Smooth muscle cell (in vitro differentiated cells): ENCODE measurements around the gene MVB12B. TPM values are rescaled to one million over a fixed set of nuclear protein-coding genes. Genes with fewer than 3 reads are reported as not detected.

Source experiments
- DNase-seq: peaks from one replicate; lab custom pipeline; 2025; ENCODE audit not compliant: unreplicated experiment; lab: John Stamatoyannopoulos, UW
- H2AFZ ChIP-seq: fragments of 200-600 bp; sonication (generic); 2 replicates; pipeline ENCODE4 v1.6.0; 2016; ENCODE audit warnings: antibody characterized with exemption, low read depth, mild to moderate bottlenecking
- H3F3A ChIP-seq: fragments of 200-600 bp; sonication (generic); 2 replicates; pipeline ENCODE4 v1.6.0; 2017; ENCODE audit warnings: antibody characterized with exemption, low read depth
- H3K27ac ChIP-seq: fragments of 200-600 bp; sonication (generic); 2 replicates; pipeline ENCODE4 v1.5.1; 2016; ENCODE audit warnings: low read depth, mild to moderate bottlenecking
- H3K27me3 ChIP-seq: fragments of 200-600 bp; sonication (generic); 2 replicates; pipeline ENCODE4 v1.6.1; 2016; ENCODE audit warnings: low read depth, mild to moderate bottlenecking
- H3K36me3 ChIP-seq: fragments of 200-600 bp; sonication (generic); 2 replicates; pipeline ENCODE4 v1.5.1; 2016; ENCODE audit warnings: low read depth
- H3K4me1 ChIP-seq: fragments of 200-600 bp; sonication (generic); 2 replicates; pipeline ENCODE4 v1.5.1; 2016; ENCODE audit warnings: low read depth
- H3K4me2 ChIP-seq: fragments of 200-600 bp; sonication (generic); 2 replicates; pipeline ENCODE4 v1.6.0; 2016; ENCODE audit warnings: mild to moderate bottlenecking
- H3K4me3 ChIP-seq: fragments of 200-600 bp; sonication (generic); 2 replicates; pipeline ENCODE4 v1.5.1; 2016; ENCODE audit warnings: mild to moderate bottlenecking
- H3K79me2 ChIP-seq: fragments of 200-600 bp; sonication (generic); 2 replicates; pipeline ENCODE4 v1.6.0; 2016; ENCODE audit warnings: low read depth, mild to moderate bottlenecking
- H3K9ac ChIP-seq: fragments of 200-600 bp; sonication (generic); 2 replicates; pipeline ENCODE4 v1.6.0; 2016; ENCODE audit warnings: low read depth
- H3K9me3 ChIP-seq: fragments of 200-600 bp; sonication (generic); replicated peaks from 2 replicates; pipeline ENCODE4 v1.5.1; 2016; ENCODE audit warnings: low read depth
- H4K20me1 ChIP-seq: fragments of 200-600 bp; sonication (generic); 2 replicates; pipeline ENCODE4 v1.6.0; 2016; ENCODE audit warnings: low read depth
- WGBS: methylation state at CpG from one replicate; pipeline ENCODE4 v1.1.7; 2016; ENCODE audit warnings: low lambda C conversion rate; 5-methylcytosine and 5-hydroxymethylcytosine counted together
- polyA plus RNA-seq: library from polyadenylated mRNA; unstranded; fragments of >200 nt; fragmentation: Nextera tagmentation; extraction: Ambion mirVana; gene quantifications from 2 replicates; pipeline ENCODE4 v1.2.1, GENCODE V29; 2016
- total RNA-seq: library from RNA; depleted of rRNA; stranded (reverse); fragments of >200 nt; gene quantifications from 2 replicates; pipeline ENCODE4 v1.2.3, GENCODE V29; 2014
- TF ChIP-seq, protein P1 (sequence below): fragments of 200-600 bp; sonication (generic); IDR thresholded peaks from 2 replicates; pipeline ENCODE4 v1.5.1; 2017; ENCODE audit warnings: borderline replicate concordance, mild to moderate bottlenecking, antibody characterized with exemption; ENCODE audit not compliant: insufficient read depth, poor library complexity, severe bottlenecking

The MVB12B gene
- total and polyA plus RNA-seq, 2 experiments from 2014 or later = 4.3 to 5.4 TPM

DNA sequence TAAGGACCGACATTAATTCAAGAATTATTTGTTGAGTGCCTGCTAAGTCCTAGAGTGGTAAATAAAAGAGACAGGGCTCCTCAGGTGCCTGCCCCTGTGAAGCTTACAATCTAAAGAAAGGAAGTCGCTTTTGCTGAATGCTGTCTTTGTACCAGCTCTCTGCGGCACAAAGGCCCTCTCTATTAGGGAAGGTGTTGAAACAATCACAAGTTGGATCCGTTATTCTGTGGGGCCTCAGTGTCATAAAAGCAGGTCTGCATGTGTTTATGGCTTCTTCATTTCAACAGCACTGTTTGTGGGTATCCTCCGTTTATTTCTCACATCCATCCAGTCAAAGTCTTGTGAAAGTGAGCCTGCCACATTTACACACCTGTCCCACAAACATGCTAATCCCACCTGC lies 7.0 kb upstream of the MVB12B start:
- TF ChIP-seq, protein P1, sequence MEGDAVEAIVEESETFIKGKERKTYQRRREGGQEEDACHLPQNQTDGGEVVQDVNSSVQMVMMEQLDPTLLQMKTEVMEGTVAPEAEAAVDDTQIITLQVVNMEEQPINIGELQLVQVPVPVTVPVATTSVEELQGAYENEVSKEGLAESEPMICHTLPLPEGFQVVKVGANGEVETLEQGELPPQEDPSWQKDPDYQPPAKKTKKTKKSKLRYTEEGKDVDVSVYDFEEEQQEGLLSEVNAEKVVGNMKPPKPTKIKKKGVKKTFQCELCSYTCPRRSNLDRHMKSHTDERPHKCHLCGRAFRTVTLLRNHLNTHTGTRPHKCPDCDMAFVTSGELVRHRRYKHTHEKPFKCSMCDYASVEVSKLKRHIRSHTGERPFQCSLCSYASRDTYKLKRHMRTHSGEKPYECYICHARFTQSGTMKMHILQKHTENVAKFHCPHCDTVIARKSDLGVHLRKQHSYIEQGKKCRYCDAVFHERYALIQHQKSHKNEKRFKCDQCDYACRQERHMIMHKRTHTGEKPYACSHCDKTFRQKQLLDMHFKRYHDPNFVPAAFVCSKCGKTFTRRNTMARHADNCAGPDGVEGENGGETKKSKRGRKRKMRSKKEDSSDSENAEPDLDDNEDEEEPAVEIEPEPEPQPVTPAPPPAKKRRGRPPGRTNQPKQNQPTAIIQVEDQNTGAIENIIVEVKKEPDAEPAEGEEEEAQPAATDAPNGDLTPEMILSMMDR = no peak
- Histone ChIP-seq H3K4me2 (no peak overlapping the region), H3K9ac (no peak overlapping the region), H3F3A (no peaks in the 10 kb centered on the region), H3K4me3 (no peak overlapping the region), H3K9me3 (no peaks in the 10 kb centered on the region), H3K4me1 (peaks cover 9% of the 10 kb centered on the region), H4K20me1 (no peaks in the 10 kb centered on the region), H3K27me3 (no peaks in the 10 kb centered on the region), H3K79me2 (no peaks in the 10 kb centered on the region), H2AFZ (no peak overlapping the region), H3K27ac (no peak overlapping the region), H3K36me3 (no peaks in the 10 kb centered on the region)
- DNase-seq = no peak
- 86% methylated on average over 5 of the region's 5 CpGs for WGBS

DNA sequence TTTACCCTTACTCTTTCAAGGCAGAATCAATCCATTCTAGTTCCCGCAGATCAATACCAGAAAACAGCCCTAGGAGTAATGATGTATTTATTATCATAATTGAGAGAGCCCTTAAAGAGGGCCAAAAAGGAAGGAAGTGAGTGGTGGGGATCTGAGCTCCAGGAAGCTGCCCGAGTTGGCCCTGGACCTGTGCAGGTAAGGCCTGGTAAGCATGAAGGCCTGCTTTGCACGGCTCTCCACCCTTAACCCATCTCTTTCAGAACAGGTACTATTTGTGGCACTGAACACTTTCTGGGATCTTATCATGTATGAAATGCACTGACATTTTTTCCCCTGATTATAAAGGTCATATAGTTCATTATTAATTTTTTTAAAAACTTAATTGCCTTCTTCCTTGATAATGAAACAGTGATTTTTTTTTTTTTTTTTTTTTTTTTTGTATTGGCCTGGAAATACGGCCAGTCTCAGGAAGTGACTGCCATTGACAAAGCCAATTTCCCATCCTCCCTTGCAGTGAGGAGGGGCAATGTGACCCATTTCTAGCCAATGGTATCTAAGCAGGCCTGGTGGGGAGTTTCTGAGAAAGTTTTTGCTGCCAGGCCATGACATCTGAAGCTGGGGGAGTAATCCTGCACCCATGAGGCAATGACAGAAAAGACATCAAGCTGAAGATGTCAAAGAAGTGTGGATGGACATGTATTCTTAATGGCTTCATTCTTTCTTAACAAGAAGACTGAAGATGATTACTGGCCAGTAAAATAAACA lies 6.3 kb upstream of the MVB12B start:
- no peaks in the 10 kb centered on the region for H3K9me3 ChIP-seq
- no peak for DNase-seq
- no peaks in the 10 kb centered on the region for H3K79me2 ChIP-seq
- H3K9ac ChIP-seq = no peak overlapping the region
- H3F3A ChIP-seq = peaks cover 3% of the 10 kb centered on the region
- no peaks in the 10 kb centered on the region for H3K27me3 ChIP-seq
- no peak overlapping the region for H3K27ac ChIP-seq
- no peaks in the 10 kb centered on the region for H4K20me1 ChIP-seq
- 89% methylated on average over 4 of the region's 4 CpGs for WGBS
- no peak overlapping the region for H3K4me2 ChIP-seq
- no peak overlapping the region for H3K4me3 ChIP-seq
- TF ChIP-seq, protein P1 = no peak
- no peaks in the 10 kb centered on the region for H3K36me3 ChIP-seq
- peaks cover 9% of the 10 kb centered on the region for H3K4me1 ChIP-seq
- no peak overlapping the region for H2AFZ ChIP-seq

DNA sequence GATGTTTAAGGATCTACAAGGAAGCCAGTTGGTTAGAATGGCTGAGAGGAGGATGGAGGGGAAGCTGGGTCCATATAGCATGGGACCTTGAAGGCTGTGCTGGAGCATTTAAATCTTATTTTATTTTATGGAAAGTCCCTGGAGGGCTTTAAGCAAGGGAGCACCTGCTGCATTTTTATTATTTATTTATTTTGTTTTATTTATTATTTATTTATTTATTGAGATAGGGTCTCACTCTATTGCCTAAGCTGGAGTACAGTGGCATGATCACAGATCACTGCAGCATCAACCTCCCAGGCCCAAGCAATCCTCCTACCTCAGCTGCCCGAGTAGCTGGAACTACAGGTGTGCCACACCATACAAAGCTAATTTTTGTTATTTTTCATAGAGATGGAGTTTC lies 4.9 kb upstream of the MVB12B start:
- Histone ChIP-seq H3K27ac (no peak overlapping the region), H3K79me2 (no peaks in the 10 kb centered on the region), H3K27me3 (no peaks in the 10 kb centered on the region), H2AFZ (no peak overlapping the region), H3K4me3 (no peak overlapping the region), H3K4me1 (peaks cover 9% of the 10 kb centered on the region), H4K20me1 (no peaks in the 10 kb centered on the region), H3K9ac (no peak overlapping the region), H3F3A (peaks cover 8% of the 10 kb centered on the region), H3K9me3 (no peaks in the 10 kb centered on the region), H3K36me3 (no peaks in the 10 kb centered on the region), H3K4me2 (no peak overlapping the region)
- no peak for DNase-seq
- WGBS = 96% methylated on average over 1 of the region's 1 CpG
- TF ChIP-seq, protein P1 = no peak

DNA sequence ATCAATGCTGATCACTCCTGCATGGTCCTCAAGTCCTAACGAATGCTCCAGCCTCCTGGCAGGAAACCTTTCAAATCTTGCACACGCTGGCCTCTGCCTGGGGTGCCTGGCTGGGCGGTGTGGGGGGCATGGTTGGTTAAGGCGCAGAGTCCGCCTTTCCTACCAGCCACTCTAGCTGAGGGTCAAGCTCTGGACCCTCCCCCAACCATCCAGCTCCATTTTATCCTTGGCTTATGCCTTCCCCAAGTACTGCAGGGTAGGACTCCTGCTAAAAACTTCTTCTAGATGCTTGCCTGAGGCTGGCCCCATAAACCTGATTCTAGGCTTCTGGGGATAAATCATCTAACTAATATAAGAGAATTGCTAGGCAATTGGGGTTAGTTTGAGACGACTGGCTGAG lies 808 bp upstream of the MVB12B start:
- peak overlapping the region; percentile 98 for H2AFZ ChIP-seq
- peaks cover 17% of the 10 kb centered on the region for H3K79me2 ChIP-seq
- peaks cover 8% of the 10 kb centered on the region for H3F3A ChIP-seq
- TF ChIP-seq, protein P1 = no peak
- H3K36me3 ChIP-seq = no peaks in the 10 kb centered on the region
- H3K9ac ChIP-seq = no peak overlapping the region
- H3K4me3 ChIP-seq = peak overlapping the region; percentile 64
- peak overlapping the region; percentile 92 for H3K4me2 ChIP-seq
- 75% methylated on average over 6 of the region's 6 CpGs for WGBS
- no peaks in the 10 kb centered on the region for H3K9me3 ChIP-seq
- peaks cover 8% of the 10 kb centered on the region for H3K4me1 ChIP-seq
- H3K27me3 ChIP-seq = no peaks in the 10 kb centered on the region
- peaks cover 5% of the 10 kb centered on the region for H4K20me1 ChIP-seq
- no peak for DNase-seq
- H3K27ac ChIP-seq = no peak overlapping the region
